GM19099 (cell line): Measurements from ENCODE around the gene JHY.

ENCODE experiments used
- POLR2A ChIP-seq: IDR thresholded peaks from 3 replicates; pipeline ENCODE4 v1.6.1; 2011; ENCODE audit warnings: low read depth; ENCODE audit not compliant: insufficient read length; ENCODE audit errors: extremely low read depth

Gene JHY

GRCh38 chr11:122900587-122901202 lies 18.1 kb downstream of the JHY start:
- TF ChIP-seq POLR2A, result no peak

GRCh38 chr11:122902951-122903350 lies 20.4 kb downstream of the JHY start:
- no peak for TF ChIP-seq POLR2A

GRCh38 chr11:122910775-122911174 lies 28.2 kb downstream of the JHY start:
- TF ChIP-seq POLR2A, result no peak

- TF ChIP-seq POLR2A, result no peak
Measured at GRCh38 chr11:122917311-122917710, 34.8 kb downstream of the JHY start.

GRCh38 chr11:122918734-122919133 lies 36.2 kb downstream of the JHY start:
- TF ChIP-seq POLR2A, result no peak

- TF ChIP-seq POLR2A, result no peak
Measured at GRCh38 chr11:122920579-122920978, 38.0 kb downstream of the JHY start.

GRCh38 chr11:122922893-122923292 lies 40.3 kb downstream of the JHY start:
- no peak for TF ChIP-seq POLR2A

GRCh38 chr11:122923302-122923701 lies 40.7 kb downstream of the JHY start:
- no peak for TF ChIP-seq POLR2A

GRCh38 chr11:122931510-122931909 lies 49.0 kb downstream of the JHY start:
- TF ChIP-seq POLR2A, result no peak

GRCh38 chr11:122933416-122933815 lies 50.9 kb downstream of the JHY start:
- TF ChIP-seq POLR2A, result no peak

GRCh38 chr11:122937983-122938382 lies 55.4 kb downstream of the JHY start:
- TF ChIP-seq POLR2A, result no peak

GRCh38 chr11:122938557-122938956 lies 56.0 kb downstream of the JHY start:
- TF ChIP-seq POLR2A, result no peak

- no peak for TF ChIP-seq POLR2A
Measured at GRCh38 chr11:122951211-122951610, 68.7 kb downstream of the JHY start.

GRCh38 chr11:122954455-122954854 lies 71.9 kb downstream of the JHY start:
- no peak for TF ChIP-seq POLR2A

- no peak for TF ChIP-seq POLR2A
Measured at GRCh38 chr11:122963961-122964360, 81.4 kb downstream of the JHY start.

GRCh38 chr11:122976061-122976733 lies 93.6 kb downstream of the JHY start:
- no peak for TF ChIP-seq POLR2A
